ENCODE results near the gene PXMP2. TPM values are rescaled to one million over a fixed set of nuclear protein-coding genes. Genes with fewer than 3 reads are reported as not detected.

Gene PXMP2
- total RNA-seq, 2 experiments from 2014 or later = 23.3 to 26.0 TPM

- peaks cover 31% of the 10 kb centered on the region for H3K4me1 Mint-ChIP-seq
- peaks cover 74% of the 10 kb centered on the region for H3K36me3 Mint-ChIP-seq
- DNase-seq = no peak
- no peaks in the 10 kb centered on the region for H3K9me3 Mint-ChIP-seq (ENCODE audit: low read depth)
- H3K27ac Mint-ChIP-seq = no peak overlapping the region
- H3K4me3 Mint-ChIP-seq = no peak overlapping the region
- H3K27me3 Mint-ChIP-seq = no peaks in the 10 kb centered on the region
- no peak for ATAC-seq
- CTCF ChIA-PET = no interaction called here
Measured at GRCh38 chr12:132665149-132665491, 22.3 kb upstream of the PXMP2 start.

DNA sequence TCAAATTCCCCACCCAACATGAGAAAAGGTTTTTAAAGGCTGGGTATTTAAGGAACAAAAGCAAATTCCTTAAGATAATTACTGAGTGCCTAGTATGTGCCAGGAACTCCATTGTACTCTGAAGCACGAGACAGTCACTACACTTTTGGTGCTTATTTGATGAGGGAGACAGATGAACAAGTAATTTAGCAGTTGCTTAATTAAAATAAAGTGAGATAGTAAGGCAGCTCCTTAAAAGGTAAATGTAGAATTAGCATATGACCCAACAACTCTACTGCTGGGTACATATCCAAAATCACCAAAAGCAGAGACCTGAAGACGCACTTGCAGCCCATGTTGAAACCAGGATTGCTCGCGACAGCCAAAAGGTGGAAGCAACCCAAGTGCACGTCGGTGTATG, 21.6 kb upstream of the PXMP2 start:
- CTCF ChIA-PET = no interaction called here
- Mint-ChIP-seq H3K36me3 (peaks cover 67% of the 10 kb centered on the region), H3K27ac (no peak overlapping the region), H3K4me1 (peaks cover 27% of the 10 kb centered on the region), H3K9me3 (ENCODE audit: low read depth) (no peaks in the 10 kb centered on the region), H3K27me3 (no peaks in the 10 kb centered on the region), H3K4me3 (no peak overlapping the region)
- no peak for ATAC-seq
- DNase-seq = no peak

- Mint-ChIP-seq H3K4me1 (peaks cover 9% of the 10 kb centered on the region), H3K27me3 (no peaks in the 10 kb centered on the region), H3K36me3 (peaks cover 58% of the 10 kb centered on the region), H3K27ac (no peak overlapping the region), H3K9me3 (ENCODE audit: low read depth) (no peaks in the 10 kb centered on the region), H3K4me3 (no peak overlapping the region)
- CTCF ChIA-PET = interaction anchor here (1.5 kb wide), 1 partner anchor 30 kb away, joined by 3 read pairs; no protein-coding TSS in a partner anchor
- no peak for ATAC-seq
- DNase-seq = no peak
Measured at GRCh38 chr12:132668191-132669088, 18.9 kb upstream of the PXMP2 start.

DNA sequence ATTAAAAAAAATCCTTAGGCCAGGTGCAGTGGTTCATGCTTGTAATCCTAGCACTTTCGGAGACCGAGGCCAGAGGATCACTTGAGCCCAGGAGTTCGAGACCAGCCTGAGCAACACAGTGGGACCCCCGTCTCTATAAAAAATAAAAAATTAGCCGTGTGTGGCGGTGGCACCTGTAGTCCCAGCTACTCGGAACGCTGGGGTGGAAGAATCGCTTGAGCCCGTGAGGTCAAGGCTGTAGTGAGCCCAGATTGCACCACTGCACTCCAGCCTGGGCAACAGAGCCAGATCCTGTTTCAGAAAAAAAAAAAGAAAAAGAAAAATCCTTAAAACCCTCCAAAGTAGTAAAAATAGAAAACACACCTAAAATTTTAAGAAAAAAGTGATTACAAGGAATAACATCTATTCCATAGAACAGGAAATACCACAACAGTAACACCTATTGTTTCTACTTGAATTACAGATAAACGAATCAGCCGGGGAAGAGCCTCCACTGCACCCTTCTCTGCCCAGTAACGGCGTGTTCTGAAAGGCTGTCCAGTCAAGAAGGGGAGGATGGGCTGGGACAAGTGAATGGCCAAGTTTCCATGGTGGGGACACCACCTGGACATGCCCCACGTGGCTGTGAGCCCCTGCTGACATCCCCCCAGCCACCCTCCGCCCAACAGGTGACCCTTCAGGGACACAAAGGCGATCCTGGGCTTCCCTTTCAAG, 18.1 kb upstream of the PXMP2 start:
- CTCF ChIA-PET = interaction anchor here (1.5 kb wide), 1 partner anchor 31 kb away, joined by 3 read pairs; no protein-coding TSS in a partner anchor
- H3K9me3 Mint-ChIP-seq (ENCODE audit: low read depth) = no peaks in the 10 kb centered on the region
- H3K36me3 Mint-ChIP-seq = peaks cover 56% of the 10 kb centered on the region
- no peak for ATAC-seq
- DNase-seq = no peak
- no peak overlapping the region for H3K4me3 Mint-ChIP-seq
- H3K27me3 Mint-ChIP-seq = no peaks in the 10 kb centered on the region
- H3K4me1 Mint-ChIP-seq = peaks cover 2% of the 10 kb centered on the region
- no peak overlapping the region for H3K27ac Mint-ChIP-seq

- Mint-ChIP-seq H3K36me3 (peaks cover 54% of the 10 kb centered on the region), H3K4me1 (no peaks in the 10 kb centered on the region), H3K27ac (no peak overlapping the region), H3K4me3 (no peak overlapping the region), H3K9me3 (ENCODE audit: low read depth) (no peaks in the 10 kb centered on the region), H3K27me3 (no peaks in the 10 kb centered on the region)
- DNase-seq (no peak), ATAC-seq (no peak)
- CTCF ChIA-PET = no interaction called here
Measured at GRCh38 chr12:132672116-132672515, 15.3 kb upstream of the PXMP2 start.

GRCh38 chr12:132672678-132673077, 14.7 kb upstream of the PXMP2 start:
- Mint-ChIP-seq H3K27me3 (no peaks in the 10 kb centered on the region), H3K4me1 (no peaks in the 10 kb centered on the region), H3K9me3 (ENCODE audit: low read depth) (no peaks in the 10 kb centered on the region), H3K36me3 (peaks cover 56% of the 10 kb centered on the region), H3K27ac (no peak overlapping the region), H3K4me3 (no peak overlapping the region)
- no peak for DNase-seq
- no peak for ATAC-seq
- CTCF ChIA-PET = no interaction called here

DNA sequence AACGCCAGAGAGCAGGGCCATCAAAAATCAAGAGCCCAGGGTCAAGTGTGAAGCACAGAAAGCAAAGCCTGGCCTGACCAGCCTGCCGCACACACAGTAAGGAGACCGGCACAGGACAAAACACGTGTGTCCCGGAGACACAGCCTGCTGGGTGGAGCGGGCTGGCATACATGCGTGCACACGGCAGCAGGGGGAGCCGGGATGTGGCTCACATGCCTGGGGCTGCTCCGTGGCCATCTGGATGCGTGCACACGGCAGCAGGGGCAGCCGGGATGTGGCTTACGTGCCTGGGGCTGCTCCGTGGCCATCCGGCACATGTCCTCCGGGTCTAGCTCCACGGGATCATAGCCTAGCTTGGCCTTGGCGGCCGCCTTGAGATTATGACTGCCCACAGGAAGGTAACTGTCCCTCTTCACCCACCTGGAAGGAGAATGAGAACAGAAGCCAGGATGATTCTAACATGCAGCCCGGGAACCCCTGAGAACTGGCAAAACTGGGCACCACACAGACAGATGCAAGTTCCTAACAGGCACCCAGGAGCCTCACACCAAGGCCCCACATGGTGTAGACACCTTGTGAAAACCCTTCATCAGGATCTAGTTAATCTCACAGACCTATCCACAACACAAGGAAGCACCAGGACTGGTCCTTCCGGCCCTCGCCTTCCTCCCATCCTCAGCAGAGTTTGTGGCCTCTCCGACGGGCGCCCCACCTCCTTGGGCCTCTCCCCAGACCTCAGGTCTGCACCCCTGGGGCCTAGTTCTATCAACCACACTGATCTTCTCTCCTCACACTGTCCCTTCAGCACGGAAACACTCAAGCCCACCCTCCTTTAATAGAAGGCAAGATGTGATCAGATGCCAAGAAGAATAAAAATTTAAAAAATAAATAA, 13.9 kb upstream of the PXMP2 start:
- DNase-seq = no peak
- no peaks in the 10 kb centered on the region for H3K9me3 Mint-ChIP-seq (ENCODE audit: low read depth)
- CTCF ChIA-PET = no interaction called here
- H3K36me3 Mint-ChIP-seq = peaks cover 54% of the 10 kb centered on the region
- no peaks in the 10 kb centered on the region for H3K4me1 Mint-ChIP-seq
- no peak overlapping the region for H3K4me3 Mint-ChIP-seq
- H3K27ac Mint-ChIP-seq = no peak overlapping the region
- ATAC-seq = no peak
- no peaks in the 10 kb centered on the region for H3K27me3 Mint-ChIP-seq

GRCh38 chr12:132674561-132674960, 12.8 kb upstream of the PXMP2 start:
- ATAC-seq (no peak), DNase-seq (no peak)
- no peaks in the 10 kb centered on the region for H3K27me3 Mint-ChIP-seq
- CTCF ChIA-PET = no interaction called here
- peaks cover 55% of the 10 kb centered on the region for H3K36me3 Mint-ChIP-seq
- no peak overlapping the region for H3K27ac Mint-ChIP-seq
- H3K4me1 Mint-ChIP-seq = no peaks in the 10 kb centered on the region
- H3K9me3 Mint-ChIP-seq (ENCODE audit: low read depth) = no peaks in the 10 kb centered on the region
- H3K4me3 Mint-ChIP-seq = no peak overlapping the region

GRCh38 chr12:132675757-132676432, 11.5 kb upstream of the PXMP2 start:
- no peak for ATAC-seq
- Mint-ChIP-seq H3K4me1 (peaks cover 3% of the 10 kb centered on the region), H3K36me3 (peaks cover 61% of the 10 kb centered on the region), H3K27ac (no peak overlapping the region), H3K4me3 (no peak overlapping the region), H3K27me3 (no peaks in the 10 kb centered on the region), H3K9me3 (ENCODE audit: low read depth) (no peaks in the 10 kb centered on the region)
- DNase-seq = no peak
- CTCF ChIA-PET = no interaction called here

DNA sequence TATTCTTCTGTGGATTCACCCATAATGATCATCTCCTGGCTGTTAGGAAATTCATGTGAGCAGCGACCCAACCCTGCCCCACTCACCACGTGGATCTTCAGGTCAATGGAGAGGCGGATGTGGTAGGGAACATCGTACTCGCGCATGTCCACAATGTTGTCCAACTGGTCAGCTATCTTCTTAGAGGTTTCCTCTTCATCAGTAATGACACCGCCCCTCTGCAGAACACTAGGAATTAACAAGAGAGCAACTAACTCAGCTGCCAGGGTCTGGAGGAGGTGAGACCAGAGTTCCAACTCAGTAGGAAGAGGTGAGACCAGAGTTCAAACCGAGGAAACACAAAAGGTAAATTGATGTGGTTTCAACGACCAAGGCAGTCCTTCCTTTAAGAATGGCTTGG, 9.9 kb upstream of the PXMP2 start:
- H3K4me1 Mint-ChIP-seq = peaks cover 6% of the 10 kb centered on the region
- H3K27me3 Mint-ChIP-seq = no peaks in the 10 kb centered on the region
- no peak overlapping the region for H3K27ac Mint-ChIP-seq
- DNase-seq = no peak
- H3K9me3 Mint-ChIP-seq (ENCODE audit: low read depth) = no peaks in the 10 kb centered on the region
- CTCF ChIA-PET = no interaction called here
- ATAC-seq = no peak
- H3K36me3 Mint-ChIP-seq = peaks cover 62% of the 10 kb centered on the region
- H3K4me3 Mint-ChIP-seq = no peak overlapping the region

- peak overlapping the region; percentile 5 for H3K27ac Mint-ChIP-seq
- ATAC-seq = no peak
Measured at GRCh38 chr12:132685400-132685799, 2.0 kb upstream of the PXMP2 start.

DNA sequence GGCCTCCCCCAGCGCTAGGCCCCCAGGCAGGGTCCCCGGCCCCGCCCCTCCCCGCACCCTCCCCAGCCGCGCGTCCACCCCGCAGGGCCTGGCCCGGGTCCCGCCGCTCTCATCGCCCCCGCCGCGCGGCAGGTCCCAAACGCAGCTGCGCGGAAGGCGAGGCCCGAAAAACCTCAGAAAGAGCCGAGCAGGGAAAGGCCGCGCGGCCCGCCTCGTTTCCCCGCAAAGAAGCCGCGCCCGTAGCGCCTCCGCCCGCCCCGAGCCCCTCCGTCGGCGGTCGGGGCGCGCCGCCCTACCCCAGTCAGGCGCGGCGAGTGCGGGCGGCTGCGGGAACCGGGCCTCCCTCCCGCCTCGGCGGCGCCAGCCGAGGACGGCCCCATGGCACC, 569 bp upstream of the PXMP2 start:
- Mint-ChIP-seq H3K9me3 (ENCODE audit: low read depth) (no peaks in the 10 kb centered on the region), H3K4me3 (peak overlapping the region; percentile 63), H3K27me3 (no peaks in the 10 kb centered on the region), H3K27ac (peak overlapping the region; percentile 65), H3K36me3 (peaks cover 32% of the 10 kb centered on the region), H3K4me1 (peaks cover 26% of the 10 kb centered on the region)
- DNase-seq = peak; percentile 48
- peak; percentile 63 for ATAC-seq
- CTCF ChIA-PET = no interaction called here

More at GRCh38 chr12:132685400-132685799, 2.0 kb upstream of the PXMP2 start:
- CTCF ChIA-PET = interaction anchor here (0.9 to 1.2 kb wide), 3 partner anchors 28 to 71 kb away, joined by 3 read pairs; no protein-coding TSS in a partner anchor
- peaks cover 32% of the 10 kb centered on the region for H3K4me1 Mint-ChIP-seq
- no peaks in the 10 kb centered on the region for H3K9me3 Mint-ChIP-seq (ENCODE audit: low read depth)
- no peaks in the 10 kb centered on the region for H3K27me3 Mint-ChIP-seq
- DNase-seq = no peak
- peaks cover 31% of the 10 kb centered on the region for H3K36me3 Mint-ChIP-seq
- peak overlapping the region; percentile 63 for H3K4me3 Mint-ChIP-seq

GRCh38 chr12:132689227-132689626, 1.8 kb downstream of the PXMP2 start:
- Mint-ChIP-seq H3K9me3 (ENCODE audit: low read depth) (no peaks in the 10 kb centered on the region), H3K4me3 (peak overlapping the region; percentile 43), H3K4me1 (peaks cover 19% of the 10 kb centered on the region), H3K27me3 (no peaks in the 10 kb centered on the region), H3K36me3 (peaks cover 22% of the 10 kb centered on the region), H3K27ac (no peak overlapping the region)
- ATAC-seq = no peak
- CTCF ChIA-PET = no interaction called here
- no peak for DNase-seq
